GM12801 (cell line): Measurements from ENCODE around the gene LRMDA.

Experiments used
- CTCF ChIP-seq: IDR thresholded peaks from one replicate; pipeline ENCODE4 v1.5.1; 2011; ENCODE audit warnings: control low read depth; ENCODE audit not compliant: insufficient read length; ENCODE audit errors: extremely low read depth

Gene LRMDA

DNA sequence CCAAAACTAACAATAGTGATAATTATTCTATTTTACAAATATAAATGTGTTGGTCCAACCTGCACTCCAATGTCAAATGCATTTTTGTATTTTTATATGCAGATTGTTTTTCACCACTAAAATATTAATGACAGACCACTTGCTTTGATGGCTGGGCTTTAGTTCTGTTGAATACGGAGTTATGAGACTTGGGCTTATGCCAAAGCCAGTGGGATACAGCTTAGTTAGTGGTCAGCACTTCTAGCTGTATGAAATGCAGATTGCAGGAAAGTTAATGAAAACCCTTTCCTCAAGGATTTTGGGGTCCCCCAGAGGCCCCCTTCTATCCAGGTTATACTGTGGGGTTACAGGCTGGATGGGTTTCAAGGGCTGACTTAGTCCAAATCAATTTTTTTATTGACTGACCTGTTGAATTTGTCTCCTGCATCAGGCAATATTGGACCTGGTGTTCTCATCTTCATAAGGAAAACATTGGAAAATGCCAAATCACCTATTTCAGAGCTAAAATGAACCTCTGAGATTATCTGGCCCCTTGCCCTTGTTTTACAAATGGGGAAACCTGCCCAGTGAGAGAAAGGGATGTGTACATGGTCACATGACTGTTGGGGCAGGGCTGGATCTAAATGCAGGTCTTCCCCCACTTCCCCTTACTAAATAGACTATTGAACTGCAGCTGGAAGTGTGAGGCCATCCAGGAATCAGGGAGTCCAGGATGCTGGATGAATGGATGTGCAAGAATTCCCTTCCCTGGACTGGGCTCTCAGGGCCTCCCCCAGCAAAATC is 1120.9 kb downstream of the LRMDA start:
- TF ChIP-seq CTCF = no peak

DNA sequence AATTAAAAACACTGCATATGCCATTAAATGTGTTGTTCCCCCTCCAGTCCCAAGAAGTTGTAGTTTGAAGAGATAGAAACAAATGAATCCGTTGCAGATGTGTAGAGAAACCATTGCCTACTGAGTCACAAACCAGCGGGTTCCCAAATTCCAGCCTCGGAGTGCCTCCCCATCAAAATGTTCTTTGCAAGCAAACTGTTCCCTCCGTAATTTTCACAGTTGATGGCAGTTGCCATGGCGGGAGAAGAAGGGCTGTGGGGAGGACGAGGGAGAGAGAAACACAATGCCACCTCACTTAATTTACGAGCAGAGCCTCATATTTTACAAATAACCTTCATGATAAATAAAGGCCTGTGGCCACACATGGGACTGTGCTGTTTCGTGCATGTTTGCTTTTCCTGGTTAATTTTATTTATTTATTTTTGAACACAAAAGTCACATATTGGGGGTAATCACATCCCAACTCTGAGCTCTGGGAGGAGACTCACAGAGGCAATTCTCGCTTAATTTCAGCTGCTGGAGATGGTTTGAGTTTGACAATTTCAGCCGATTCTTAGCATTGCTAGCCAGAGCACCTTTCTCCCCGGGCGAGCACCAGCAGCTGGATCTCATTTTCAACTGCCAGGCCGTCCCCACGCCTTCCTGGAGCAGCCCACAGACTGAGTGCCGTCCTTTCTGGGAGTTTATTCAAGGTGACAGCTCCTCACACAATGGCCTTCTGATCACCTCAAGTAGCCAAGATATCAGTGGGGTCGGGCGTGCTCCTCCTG is 1122.0 kb downstream of the LRMDA start:
- TF ChIP-seq CTCF = no peak

DNA sequence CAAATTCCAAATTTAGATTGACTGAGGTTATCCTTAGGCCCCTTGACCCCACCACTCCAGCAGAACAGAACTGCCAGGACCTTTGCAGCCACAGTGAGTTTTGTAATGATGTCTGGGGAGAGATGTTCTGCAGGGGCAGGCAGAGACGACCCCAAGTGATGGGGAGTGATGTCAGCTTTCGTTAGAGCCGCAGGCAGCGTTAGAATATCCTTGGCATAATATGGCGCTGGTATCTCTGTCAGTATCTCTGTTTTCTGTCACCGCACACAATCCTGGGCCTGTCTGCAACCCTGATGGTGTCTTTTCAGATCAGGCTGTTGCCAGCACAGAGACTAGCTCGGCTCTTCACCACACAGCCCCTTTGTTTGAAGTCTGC is 1122.6 kb downstream of the LRMDA start:
- no peak for TF ChIP-seq CTCF

GRCh38 chr10:76554478-76554877 is 1123.1 kb downstream of the LRMDA start:
- no peak for TF ChIP-seq CTCF

DNA sequence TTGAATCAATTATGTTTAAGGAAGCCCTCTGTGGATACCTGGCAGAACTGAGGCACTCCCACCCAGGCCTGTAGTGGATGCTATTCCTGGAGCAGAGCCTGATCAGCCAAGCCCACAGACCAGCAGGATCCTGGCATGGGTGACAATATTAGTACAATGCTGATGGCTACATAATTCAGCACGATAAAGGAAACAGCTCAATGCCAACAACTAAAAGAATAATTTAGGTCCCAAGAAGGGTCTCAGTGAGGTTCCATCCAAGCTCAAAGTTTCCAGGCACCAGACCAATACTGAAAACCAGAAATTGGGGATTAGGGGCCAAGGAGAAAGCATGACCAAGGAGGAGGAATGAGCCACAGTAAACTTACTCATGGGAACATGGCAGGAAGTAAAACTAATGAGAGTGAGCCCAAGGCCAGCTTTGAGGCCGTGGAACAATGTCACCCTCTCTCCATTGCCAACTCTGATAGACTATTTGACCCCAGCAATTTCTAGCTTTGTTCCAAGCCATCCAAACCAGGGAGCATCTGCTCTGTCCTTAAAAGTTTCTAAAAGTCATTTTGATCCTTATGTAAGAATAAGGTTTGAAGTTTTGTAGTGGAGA is 1123.7 kb downstream of the LRMDA start:
- TF ChIP-seq CTCF = no peak

GRCh38 chr10:76557366-76557765 is 1125.9 kb downstream of the LRMDA start:
- no peak for TF ChIP-seq CTCF

- no peak for TF ChIP-seq CTCF
Measured at GRCh38 chr10:76558586-76558985, 1127.2 kb downstream of the LRMDA start.
